ENCODE data around the gene PGBD5. TPM values are rescaled to one million over a fixed set of nuclear protein-coding genes. Genes with fewer than 3 reads are reported as not detected.

The PGBD5 gene
- total RNA-seq, 6 experiments from 2014 or later: 0.05 TPM; not detected in 5

GRCh38 chr1:230351514-230351913, 74.6 kb downstream of the PGBD5 start:
- peaks cover 8% of the 10 kb centered on the region; the same call in 1 of the 2 replicates for H3K4me1 Mint-ChIP-seq (ENCODE audit: low read depth)
- H3K36me3 Mint-ChIP-seq (ENCODE audit: low read depth): no peaks in the 10 kb centered on the region; the same call in 1 of the 2 replicates
- DNase-seq: no peak
- peaks cover 12% of the 10 kb centered on the region for H3K9me3 Mint-ChIP-seq
- no peak for TF ChIP-seq CTCF (IDR thresholded peaks at IDR 0.05)
- H3K27me3 Mint-ChIP-seq (ENCODE audit: insufficient read depth): peaks cover 12% of the 10 kb centered on the region
- no peak overlapping the region for H3K27ac Mint-ChIP-seq
- no peak overlapping the region for H3K4me3 Mint-ChIP-seq

DNA sequence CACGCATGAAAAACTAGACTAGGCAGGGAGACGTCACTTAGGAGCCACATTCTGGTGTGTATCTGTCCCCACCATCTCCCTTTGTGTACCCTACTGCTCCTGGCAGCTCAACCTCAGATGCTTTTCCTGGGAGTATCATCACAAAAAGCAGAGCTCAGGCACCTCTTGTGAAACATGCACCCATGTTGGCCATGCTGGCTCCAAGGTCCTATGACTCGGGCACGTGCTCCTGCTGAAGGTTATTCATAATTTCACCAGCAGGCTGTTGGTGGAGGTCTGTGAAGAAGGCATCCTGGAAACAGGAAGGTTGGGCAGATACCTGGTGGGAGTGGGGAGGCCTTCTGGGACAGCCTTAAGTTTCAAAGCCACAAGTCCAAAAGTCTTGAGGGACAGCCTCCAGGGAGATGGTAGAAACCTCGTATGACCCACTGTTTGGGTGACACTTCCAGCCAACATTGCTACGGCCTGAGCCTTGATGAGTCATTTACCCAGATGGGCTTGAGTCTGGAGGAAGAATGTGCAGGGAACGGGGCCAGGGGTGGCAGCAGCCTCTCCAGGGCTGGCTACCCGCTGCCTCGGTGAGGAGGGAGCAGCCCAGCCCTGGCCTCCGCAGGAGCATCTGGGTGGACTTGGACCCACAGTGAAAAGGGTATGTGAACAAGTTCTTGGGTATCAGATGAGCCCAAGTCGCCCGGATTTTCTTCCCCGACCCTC, 75.8 kb downstream of the PGBD5 start:
- no peak overlapping the region; the same call in 1 of the 2 replicates for H3K4me3 Mint-ChIP-seq
- DNase-seq: no peak
- H3K36me3 Mint-ChIP-seq (ENCODE audit: low read depth): no peaks in the 10 kb centered on the region; the same call in 1 of the 2 replicates
- peaks cover 12% of the 10 kb centered on the region for H3K27me3 Mint-ChIP-seq (ENCODE audit: insufficient read depth)
- peaks cover 8% of the 10 kb centered on the region; the same call in 1 of the 2 replicates for H3K4me1 Mint-ChIP-seq (ENCODE audit: low read depth)
- peaks cover 9% of the 10 kb centered on the region for H3K9me3 Mint-ChIP-seq
- no peak for TF ChIP-seq CTCF (IDR thresholded peaks at IDR 0.05)
- H3K27ac Mint-ChIP-seq: no peak overlapping the region

- Mint-ChIP-seq H3K9me3 (peaks cover 9% of the 10 kb centered on the region), H3K27me3 (ENCODE audit: insufficient read depth) (peaks cover 12% of the 10 kb centered on the region), H3K4me3 (no peak overlapping the region), H3K4me1 (ENCODE audit: low read depth) (peaks cover 8% of the 10 kb centered on the region; the same call in 1 of the 2 replicates), H3K36me3 (ENCODE audit: low read depth) (no peaks in the 10 kb centered on the region; the same call in 1 of the 2 replicates), H3K27ac (no peak overlapping the region)
- no peak for DNase-seq
- no peak for TF ChIP-seq CTCF (IDR thresholded peaks at IDR 0.05)
Measured at GRCh38 chr1:230349020-230349393, 77.1 kb downstream of the PGBD5 start.

GRCh38 chr1:230348386-230349019, 77.6 kb downstream of the PGBD5 start:
- peaks cover 12% of the 10 kb centered on the region for H3K27me3 Mint-ChIP-seq (ENCODE audit: insufficient read depth)
- H3K36me3 Mint-ChIP-seq (ENCODE audit: low read depth): no peaks in the 10 kb centered on the region; the same call in 1 of the 2 replicates
- no peak for DNase-seq
- TF ChIP-seq CTCF (IDR thresholded peaks at IDR 0.05): no peak
- peaks cover 13% of the 10 kb centered on the region for H3K9me3 Mint-ChIP-seq
- no peak overlapping the region for H3K4me3 Mint-ChIP-seq
- peaks cover 8% of the 10 kb centered on the region; the same call in 1 of the 2 replicates for H3K4me1 Mint-ChIP-seq (ENCODE audit: low read depth)
- H3K27ac Mint-ChIP-seq: no peak overlapping the region

DNA sequence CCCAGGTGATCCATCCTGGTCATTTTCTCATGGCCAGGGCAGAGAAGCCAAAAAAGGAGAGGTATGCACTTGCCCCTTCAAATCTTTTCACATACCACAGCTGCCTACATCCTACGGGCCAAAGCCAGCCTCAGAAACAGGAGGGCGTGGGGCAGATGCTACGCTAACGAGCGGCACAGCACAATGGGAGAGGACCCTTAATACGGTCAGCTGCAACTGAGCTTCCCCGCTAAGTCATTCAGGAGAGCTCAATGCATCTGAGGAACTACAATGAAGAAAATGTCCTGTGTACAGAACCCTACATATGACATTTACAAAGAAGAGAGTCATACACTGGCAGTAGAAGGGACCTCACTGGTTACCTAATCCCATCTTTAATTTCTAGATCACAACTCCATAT, 78.2 kb downstream of the PGBD5 start:
- DNase-seq: no peak
- Mint-ChIP-seq H3K27ac (no peak overlapping the region), H3K4me1 (ENCODE audit: low read depth) (peaks cover 8% of the 10 kb centered on the region; the same call in 1 of the 2 replicates), H3K36me3 (ENCODE audit: low read depth) (no peaks in the 10 kb centered on the region; the same call in 1 of the 2 replicates), H3K4me3 (no peak overlapping the region), H3K27me3 (ENCODE audit: insufficient read depth) (peaks cover 12% of the 10 kb centered on the region), H3K9me3 (peaks cover 15% of the 10 kb centered on the region)
- TF ChIP-seq CTCF (IDR thresholded peaks at IDR 0.05): no peak
